Measurements from ENCODE around the gene KLK2.

KLK2 gene

DNA sequence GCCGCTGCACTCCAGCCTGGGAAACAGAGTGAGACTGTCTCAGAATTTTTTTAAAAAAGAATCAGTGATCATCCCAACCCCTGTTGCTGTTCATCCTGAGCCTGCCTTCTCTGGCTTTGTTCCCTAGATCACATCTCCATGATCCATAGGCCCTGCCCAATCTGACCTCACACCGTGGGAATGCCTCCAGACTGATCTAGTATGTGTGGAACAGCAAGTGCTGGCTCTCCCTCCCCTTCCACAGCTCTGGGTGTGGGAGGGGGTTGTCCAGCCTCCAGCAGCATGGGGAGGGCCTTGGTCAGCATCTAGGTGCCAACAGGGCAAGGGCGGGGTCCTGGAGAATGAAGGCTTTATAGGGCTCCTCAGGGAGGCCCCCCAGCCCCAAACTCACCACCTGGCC lies at the start of gene KLK2:
KLK2 (plus strand) TSS at position 384 of the 400 bp plus-strand sequence. CDS start 35 bp downstream, outside the sequence.
- no peak for DNase-seq (ENCODE audit: low spot score)

DNA sequence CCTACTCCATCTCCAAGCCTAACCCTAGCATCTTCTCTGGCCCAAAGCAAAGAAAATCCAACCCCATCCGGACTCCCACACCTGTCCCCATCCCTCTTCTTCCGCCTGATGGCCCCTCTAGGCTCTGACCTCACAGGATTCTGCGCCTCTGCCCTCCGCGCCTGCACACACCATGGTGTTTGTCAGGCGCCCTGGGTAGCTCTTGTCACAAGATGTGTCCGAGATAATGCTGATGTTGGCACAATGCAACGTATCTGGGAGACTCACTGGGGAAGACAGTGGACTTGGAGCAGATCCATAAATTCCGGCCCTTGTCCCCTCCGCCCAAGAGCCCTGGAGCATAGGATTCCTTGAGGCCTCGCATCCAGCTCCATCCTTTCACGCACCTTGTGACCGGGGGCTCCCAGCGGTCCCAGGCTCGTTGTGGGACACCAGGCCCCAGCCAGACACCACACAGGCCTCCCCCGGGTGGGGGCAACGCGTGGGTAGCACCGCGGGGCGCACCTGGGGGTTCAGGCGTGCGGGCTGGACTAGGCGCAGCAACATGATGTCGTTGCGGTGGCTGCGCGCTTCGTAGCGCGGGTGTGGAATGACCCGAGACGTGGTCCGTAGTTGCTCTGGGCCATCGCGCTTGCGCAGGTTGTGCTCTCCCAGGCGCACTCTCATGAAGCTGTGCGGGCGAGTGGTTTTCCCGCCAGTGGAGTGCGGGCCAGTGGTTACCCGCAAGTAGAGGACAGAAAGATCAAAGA lies 46.6 kb upstream of the KLK2 start:
- no peak for DNase-seq (ENCODE audit: low spot score)

DNA sequence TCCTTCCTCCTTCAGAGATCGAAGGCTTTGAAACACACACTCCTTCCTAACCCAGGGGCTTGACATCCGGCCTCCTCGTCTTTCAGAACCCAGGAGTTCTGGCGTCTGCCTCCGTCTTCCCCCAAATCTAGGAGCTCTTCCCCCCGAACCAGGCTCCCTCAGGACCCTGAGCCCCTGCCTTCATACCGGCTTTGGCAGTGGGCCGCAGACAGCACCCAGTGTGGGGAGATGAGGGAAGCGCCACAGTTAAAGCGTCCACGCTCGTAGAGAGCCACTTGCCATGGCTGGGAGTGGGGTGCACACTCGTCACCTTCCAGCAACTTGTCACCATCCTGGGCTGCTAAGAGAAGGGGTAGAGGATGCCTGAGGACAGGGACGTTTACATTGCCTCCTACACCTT lies 45.8 kb upstream of the KLK2 start:
- no peak for DNase-seq (ENCODE audit: low spot score)

DNA sequence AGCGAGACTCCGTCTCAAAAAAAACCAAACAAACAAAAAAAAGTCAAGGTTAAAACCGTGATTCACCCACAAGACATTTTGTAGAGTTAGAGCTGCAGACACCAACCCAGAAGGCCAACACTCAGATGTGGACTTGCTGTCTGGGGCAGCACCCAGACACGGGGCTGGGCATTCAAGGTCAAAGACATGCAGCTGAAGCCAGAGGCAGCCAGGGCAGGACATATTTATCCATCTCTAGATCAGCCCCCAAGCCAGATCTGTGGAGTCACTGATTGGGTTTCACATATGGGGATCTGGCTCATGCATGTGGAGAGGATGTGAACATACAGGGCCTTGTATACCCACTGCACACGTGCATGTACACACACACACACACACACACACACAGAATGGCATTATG lies 43.4 kb upstream of the KLK2 start:
- no peak for DNase-seq (ENCODE audit: low spot score)

DNA sequence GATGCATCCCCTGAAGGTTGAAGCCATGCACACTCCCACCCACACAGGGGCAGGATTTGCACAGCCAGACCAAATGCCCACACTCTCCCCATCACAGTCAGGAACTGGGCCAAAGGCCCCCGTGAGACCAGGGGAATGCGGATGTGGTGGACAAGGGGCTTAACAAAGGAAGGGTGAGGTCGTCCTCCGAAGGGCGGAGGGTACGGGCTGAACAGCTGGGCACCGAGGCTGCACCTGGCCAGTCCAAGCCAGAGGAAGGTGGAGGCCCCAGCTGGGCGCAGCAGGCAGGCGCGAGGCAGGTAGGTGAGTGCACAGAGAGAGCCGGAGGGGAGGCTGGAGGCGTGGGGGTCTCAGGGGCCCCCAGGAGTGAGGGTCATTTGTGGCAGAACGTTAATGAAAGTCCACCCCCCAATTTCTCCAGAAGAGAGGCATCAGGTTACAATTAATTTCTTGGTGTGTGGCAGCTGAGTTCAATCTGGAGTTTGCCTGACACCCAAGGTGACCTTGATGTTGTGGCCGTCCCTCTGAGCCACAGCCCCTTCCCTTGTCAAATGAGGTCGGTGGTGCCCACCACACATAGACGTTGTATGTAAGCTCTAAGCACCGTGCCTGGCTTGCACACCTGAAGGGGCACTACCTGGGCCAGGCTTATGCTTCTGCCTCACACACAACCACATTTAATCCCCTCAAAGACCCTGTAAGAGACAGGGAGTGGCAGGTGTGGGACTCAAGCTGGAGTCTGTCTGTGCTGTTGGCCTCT lies 42.8 kb upstream of the KLK2 start:
- DNase-seq (ENCODE audit: low spot score): no peak

DNA sequence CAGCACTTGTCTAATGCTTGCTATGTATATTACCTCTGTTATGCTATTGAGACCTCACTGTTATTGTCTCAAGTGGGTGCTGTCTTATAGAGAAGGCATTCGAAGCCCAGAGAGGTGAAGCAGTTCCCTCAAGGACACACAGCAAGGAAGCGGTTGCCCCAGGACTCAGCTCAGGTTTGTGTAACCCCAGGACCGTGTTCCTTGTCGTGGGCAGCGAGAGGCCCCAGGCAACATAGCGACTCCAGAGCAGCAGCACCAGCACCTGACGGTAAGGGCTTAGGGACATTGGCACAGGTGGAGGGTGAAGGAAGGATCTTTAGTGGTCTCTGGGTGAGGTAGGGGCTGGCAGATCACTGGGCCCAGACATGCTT lies 42.2 kb upstream of the KLK2 start:
- no peak for DNase-seq (ENCODE audit: low spot score)

DNA sequence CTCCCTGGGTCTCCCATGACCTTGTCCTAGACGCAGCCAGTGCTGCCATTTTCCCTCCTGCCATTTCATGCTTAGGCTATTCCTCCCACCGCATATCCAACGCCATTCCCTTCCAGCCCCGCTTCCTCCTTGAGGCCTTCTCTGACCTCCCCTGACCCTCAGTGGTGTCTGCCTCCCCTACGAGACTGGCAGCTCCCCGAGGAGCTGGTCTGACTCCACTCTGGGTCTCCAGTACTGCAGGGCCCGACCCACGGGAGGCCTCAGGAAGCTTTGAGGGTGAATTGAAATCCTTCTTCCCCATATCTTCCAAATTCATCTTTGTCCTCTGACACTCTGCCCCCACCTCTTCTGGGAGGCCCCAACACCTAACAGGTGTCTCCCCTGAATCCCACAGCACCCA lies 40.6 kb upstream of the KLK2 start:
- DNase-seq (ENCODE audit: low spot score): no peak

DNA sequence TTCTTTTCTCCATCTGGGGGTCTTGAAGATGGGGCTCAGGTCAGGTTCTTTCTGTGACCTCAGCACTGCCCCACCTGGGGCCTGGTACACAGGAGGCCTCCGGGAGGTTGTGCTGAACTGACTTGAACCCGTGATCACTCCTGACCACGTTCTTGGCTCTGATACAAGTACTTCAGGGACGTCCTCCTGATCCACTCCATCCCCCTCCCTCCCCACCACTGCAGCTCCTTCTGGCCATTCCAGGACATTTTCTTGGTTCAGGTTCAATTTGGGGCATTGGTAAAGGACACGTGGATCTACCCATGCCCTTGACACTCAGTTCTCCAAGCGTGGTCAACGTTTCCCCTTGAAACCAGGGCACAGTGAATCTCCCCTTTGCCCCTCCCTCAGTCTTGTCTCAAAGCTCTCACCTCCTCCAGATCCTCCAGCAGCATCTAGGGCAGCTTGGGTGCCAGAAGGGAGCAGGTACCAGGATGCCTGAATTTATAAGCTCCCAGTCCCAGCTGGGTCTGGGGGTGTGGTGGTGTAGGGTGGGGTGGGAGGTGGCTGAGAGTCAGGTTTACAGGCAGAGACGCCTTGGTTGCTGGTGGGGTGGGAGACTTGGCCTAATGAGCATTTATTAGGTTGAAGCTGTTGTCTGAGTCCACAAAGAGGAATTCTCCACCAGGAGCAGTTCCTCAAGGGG lies 40.0 kb upstream of the KLK2 start, which contains the start of gene KLK15:
KLK15 (minus strand) TSS at position 458 of the 685 bp plus-strand sequence. CDS start 2,082 bp downstream, outside the sequence.
- DNase-seq (ENCODE audit: low spot score): no peak

DNA sequence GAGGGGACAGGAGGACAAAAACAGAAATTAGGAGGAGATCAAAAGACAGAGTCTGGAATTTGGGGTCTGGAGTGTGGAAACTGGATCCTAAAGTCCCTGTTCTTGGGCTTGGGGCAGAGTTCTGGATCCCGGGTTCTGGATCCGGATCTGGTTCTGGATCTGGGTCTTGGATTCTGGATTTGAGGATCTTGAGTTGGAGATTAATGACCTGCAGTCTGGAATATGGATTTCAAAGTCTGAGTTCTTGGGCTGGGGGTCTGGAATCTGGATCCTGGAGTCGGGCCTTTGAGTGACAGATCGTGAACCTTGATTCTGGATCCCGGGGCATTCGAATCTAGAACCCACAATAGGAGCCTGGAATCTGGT lies 39.5 kb upstream of the KLK2 start:
- DNase-seq (ENCODE audit: low spot score): no peak

DNA sequence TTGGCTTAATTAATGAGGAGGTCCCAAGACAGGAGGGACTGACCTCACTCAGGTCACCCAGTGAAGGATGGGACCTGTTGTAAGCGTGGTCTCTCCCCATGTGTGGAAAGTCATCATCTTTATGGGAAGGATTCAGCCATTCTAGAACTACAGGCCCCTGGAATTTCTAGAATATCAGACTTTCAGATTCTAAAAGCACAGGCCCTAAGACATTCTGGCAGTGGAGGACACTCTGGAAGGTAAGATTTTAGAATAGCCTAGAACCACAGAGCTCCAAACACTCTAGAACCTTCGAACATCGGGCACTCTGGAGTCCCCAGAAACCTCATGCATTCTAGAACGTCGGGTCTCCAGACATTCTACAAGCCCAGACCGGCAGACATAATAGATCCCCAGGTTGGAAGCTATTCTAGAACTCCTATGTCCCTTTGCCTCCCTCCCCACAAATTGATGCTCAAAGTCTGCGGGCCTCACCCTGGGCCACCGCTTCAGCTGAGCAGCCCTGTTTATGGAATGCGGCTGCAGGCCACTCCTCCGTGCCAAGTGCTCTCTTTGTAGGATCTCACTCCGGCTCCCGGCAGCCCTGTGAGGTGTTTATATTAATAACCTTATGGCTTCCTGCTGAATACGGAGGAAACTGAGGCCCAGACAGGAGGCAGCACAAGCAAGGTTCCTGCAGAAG lies 38.0 kb upstream of the KLK2 start:
- DNase-seq (ENCODE audit: low spot score): no peak

DNA sequence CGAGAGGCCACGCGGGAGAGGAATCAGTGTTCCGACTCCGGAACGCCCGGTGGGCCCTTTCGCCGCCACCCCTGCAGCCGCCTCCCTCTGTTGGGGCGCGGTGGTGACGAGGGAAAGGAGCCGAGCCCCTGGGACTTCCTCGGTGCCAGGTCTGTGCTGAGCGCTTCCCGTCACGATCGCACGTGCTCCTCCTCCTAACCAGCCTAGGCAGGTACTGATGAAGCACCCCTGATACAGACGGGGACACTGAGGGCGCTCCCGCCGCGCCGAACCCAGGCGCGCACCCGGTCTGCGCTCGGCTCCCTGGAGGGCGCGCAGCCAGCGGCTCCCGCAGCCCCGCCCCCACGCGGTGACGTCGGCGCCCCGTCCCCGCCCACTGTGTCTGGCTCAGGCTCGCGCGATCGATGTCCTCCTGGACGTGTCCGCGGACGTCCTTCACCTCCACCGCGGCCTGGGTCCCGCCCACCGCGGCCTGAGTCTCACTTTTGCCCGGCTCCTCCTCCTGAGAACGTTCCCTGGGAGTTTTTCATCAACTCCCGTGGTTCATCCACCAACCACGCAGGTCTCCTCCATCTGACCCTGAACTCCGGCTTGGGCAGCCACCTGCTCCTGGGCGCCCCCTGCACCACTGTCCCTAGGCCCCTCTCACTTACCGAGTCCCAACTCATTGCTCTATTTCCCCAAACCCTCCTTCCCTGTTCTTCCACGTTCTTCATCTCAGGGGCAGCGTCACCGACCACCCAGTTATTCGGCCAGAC lies 37.3 kb upstream of the KLK2 start:
- peak; percentile 67 for DNase-seq (ENCODE audit: low spot score)

DNA sequence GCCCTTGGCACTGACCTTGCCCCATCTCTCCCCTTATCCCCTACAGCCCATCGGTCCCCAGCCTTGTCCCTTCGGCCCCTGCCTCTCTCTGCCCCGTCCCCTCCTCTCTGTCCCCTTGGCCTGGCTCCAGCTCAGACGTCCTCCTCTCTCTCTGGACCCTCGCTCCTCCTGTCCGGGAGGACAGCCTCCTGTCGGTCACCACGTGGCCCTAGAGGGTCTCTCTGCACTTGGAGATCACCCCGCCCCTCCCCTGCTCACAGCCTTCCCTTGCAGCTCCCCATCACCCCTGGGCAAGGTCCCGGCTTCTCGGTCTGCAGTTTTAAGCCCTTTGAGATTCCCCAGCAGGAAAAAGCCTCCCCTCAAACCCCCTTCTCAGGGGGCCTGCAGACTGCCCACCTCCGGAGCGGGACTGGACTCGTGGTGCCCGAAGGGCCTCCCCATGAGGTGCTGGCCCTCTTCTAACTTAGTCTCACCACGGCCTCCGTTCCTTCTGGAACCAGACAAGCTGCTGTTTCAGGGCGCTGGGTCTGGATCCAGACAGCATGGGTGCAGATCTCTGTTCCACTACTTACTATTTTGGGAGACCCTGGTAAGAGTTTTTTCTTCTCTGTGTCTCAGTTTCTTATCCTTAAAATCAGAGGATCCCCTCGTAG lies 36.6 kb upstream of the KLK2 start:
- DNase-seq (ENCODE audit: low spot score): no peak

DNA sequence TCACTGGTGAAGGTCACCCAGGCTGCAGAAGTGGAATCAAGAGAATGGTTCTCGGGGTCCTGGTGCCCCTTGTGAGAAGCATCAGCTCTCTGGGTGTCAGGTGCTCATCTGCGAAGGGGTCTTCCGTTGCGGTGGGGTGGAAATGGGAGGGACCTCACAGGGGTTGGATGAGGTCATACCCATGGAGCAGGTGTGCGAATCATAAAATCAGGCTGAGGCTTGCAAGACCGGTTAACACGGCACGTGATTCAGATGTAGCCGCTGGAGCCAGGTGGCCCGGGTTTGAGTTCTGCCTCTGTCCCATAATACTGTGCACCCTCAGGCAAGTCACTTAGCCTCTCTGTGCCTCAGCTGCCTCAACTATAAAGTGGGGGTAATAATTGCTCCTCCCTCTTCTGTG lies 35.9 kb upstream of the KLK2 start:
- no peak for DNase-seq (ENCODE audit: low spot score)

DNA sequence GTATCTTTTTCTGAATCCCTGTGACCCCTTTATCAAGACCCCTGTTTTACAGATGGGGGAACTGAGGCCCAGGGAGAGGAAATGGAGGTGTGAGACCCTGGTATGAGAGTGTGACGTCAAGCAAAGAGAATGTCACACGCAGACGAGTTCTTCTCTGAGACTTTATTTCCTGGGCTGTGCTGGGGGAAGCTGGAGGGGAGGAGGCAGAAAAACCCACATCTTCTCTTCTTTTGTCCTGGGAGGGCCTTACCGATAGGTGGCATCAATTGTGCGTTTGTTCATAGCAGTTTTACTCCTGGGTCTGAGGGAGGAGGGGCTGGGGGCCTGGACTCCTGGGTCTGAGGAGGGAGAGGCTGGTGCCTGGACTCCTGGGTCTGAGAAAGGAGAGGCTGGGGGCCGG lies 35.0 kb upstream of the KLK2 start:
- DNase-seq (ENCODE audit: low spot score): no peak

DNA sequence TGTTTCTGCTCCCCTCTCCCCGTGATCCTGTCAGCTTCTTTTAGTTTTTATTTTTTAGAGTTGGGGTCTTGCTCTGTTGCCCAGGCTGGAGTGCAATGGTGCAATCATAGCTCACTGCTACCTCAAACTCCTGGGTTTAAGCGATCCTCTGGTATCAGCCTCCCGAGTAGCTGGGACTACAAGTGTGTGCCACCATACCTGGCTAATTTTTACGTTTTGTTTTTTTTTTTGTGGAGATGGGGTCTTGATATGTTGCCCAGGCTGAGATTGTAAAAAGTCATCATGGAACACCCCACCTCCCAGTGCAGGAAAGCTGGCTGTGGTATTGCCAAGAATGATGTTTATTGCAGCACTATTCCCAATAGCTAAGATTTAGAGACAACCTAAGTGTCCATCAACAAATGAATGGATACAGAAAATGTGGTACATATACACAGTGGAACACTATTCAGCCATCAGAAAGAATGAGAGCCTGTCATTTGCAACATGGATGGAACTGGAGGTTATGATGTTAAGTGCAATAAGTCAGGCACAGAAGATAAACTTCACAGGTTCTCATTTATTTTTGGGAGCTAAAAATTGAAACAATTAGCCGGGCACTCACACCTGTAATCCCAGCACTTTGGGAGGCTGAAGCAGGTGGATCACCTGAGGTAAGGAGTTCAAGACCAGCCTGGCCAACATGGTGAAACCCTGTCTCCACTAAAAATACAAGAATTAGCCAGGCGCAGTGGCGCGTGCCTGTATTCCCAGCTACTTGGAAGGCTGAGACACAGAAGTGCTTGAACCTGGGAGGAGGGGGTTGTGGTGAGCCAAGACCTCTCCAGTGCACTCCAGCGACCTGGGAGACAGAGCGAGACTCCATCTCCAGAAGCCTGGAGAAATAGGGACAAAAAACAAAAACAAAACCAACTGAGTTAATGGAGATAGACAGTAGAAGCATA lies 33.3 kb upstream of the KLK2 start:
- DNase-seq (ENCODE audit: low spot score): no peak

DNA sequence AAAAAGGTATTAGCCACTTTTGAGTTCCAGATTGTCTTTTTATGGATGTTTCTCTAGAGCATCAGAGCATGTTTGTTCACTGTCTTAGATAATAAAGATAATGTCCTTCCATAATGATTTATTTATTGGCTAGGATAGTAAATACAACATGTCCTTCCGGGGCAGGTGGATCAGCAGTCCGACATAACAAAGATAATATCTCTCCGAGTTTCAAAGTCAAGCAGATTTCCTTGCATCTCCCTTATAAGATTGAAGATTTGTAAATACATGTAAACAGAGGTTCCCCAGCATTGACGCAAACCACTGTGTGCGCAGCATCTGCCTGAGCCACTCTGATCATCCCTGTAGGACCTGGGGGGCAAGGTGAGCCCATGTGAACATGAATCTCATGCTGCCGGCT lies 31.1 kb upstream of the KLK2 start:
- no peak for DNase-seq (ENCODE audit: low spot score)

DNA sequence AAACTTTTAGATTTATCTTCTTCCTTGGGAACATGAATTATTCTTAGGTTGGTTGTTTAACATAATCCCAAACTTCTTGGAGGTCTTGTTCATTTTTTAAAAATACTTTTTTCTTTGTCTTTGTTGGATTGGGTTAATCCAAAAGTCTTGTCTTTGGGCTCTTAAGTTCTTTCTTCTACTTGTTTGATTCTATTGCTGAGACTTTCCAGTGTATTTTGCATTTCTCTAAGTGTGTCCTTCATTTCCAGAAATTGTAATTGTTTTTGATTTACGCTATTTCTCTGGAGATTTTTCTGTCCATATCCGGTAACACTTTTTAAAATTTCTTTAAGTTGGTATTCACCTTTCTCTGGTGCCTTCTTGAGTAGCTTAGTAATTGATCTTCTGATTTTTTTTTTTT lies 30.0 kb upstream of the KLK2 start:
- DNase-seq (ENCODE audit: low spot score): no peak

DNA sequence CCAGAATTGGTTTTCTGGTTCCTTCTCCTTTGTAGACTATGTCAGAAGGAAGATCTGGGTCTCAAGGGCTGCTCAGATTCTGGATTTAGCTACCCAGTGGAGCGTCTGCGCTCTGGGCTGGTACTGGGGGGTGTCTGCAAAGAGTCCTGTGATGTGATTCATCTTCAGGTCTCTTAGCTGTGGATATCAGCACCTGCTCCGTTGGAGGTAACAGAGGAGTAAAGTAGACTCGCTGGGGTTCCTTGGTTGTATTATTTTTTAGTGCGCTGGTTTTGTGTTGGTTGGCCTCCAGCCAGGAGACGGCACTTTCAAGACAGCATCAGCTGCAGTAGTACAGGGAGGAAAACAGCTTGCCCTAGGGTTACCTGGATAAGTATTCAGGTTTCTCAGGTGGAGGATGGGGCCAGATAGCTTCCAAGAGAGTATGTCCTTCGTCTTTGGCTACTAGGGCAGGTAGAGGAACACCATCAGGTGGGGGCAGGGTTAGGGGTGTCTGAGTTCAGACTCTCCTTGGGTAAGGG lies 29.5 kb upstream of the KLK2 start:
- no peak for DNase-seq (ENCODE audit: low spot score)

DNA sequence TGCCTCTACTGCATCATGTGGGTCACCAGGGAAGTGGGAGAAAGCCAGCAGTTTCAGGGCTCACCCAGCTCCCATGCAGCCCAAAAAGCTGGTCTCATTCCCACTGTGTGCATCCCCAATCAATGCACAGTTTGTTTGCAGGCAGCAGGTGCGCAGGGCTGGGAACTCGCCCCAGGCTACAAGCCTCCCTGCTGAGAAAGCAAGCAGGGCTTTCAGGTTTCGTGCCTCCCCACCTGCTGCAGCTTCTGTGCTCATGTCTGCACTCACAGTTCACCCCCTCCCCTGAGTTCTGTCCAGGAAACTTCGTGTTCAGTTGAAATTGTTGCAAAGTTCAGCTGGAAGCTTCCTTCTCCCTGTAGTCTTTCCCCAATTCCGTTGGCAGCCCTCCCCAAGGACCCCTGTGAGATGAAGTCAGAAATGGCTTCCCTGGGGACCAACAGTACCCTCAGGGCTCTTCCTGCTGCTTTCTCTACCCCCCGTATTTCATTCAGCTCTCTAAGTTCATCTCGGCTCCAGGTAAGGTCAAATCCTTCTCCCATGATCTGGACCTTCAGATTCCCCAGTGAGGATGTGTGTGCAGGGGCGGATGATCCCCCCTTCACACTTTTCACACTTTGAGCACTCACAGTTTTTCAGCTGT lies 28.8 kb upstream of the KLK2 start:
- no peak for DNase-seq (ENCODE audit: low spot score)

All from COLO829 (cell line).